HEK293 (cell line): ENCODE data around the gene SLC16A7.

Source experiments
- CTCF ChIA-PET: fragments of 350-600 bp; formaldehyde crosslinking; extraction: SDS; loops from one replicate; lab custom pipeline; 2021; ENCODE audit warnings: antibody characterized with exemption; lab: Yijun Ruan, JAX
- POLR2A ChIA-PET: fragments of 300-600 bp; formaldehyde crosslinking; extraction: SDS; loops from one replicate; lab custom pipeline; 2020; ENCODE audit warnings: antibody characterized with exemption, inconsistent platforms; lab: Yijun Ruan, JAX
- H3K27ac ChIP-seq: fragments of 200-500 bp; sonication (Bioruptor generic); 2 replicates; pipeline ENCODE4 v1.5.1; 2014; ENCODE audit warnings: low read depth, low read length, control low read depth, inconsistent platforms; ENCODE audit errors: extremely low read depth
- H3K36me3 ChIP-seq, 2 experiments: fragments of 200-500 bp in 1 of 2; sonication (Bioruptor generic) in 1 of 2; 1 replicate in 1 of 2; 2 replicates in 1 of 2; pipeline ENCODE4 v1.5.1; 2014 to 2017; ENCODE audit warnings: inconsistent platforms in 2 of 2, low read length in 2 of 2; ENCODE audit not compliant: control insufficient read depth in 2 of 2, insufficient read depth in 1 of 2
- H3K4me1 ChIP-seq: fragments of 200-500 bp; sonication (Bioruptor generic); 2 replicates; pipeline ENCODE4 v1.5.1; 2014; ENCODE audit warnings: mild to moderate bottlenecking, low read length, inconsistent platforms; ENCODE audit not compliant: control insufficient read depth, insufficient read depth
- H3K4me3 ChIP-seq: 2 replicates; pipeline ENCODE4 v1.5.1; 2011; ENCODE audit warnings: low read depth, mild to moderate bottlenecking, control low read depth, low read length, moderate library complexity
- H3K9me3 ChIP-seq: fragments of 200-500 bp; sonication (Bioruptor generic); 2 replicates; pipeline ENCODE4 v1.5.1; 2014; ENCODE audit warnings: low read depth, low read length, inconsistent platforms; ENCODE audit not compliant: control insufficient read depth, insufficient read depth
- EGR2 ChIP-seq: fragments of 450-650 bp; formaldehyde crosslinking; IDR thresholded peaks from 2 replicates; pipeline ENCODE4 v1.5.1; 2016; ENCODE audit warnings: low read depth, missing biosample characterization, missing genetic modification characterization
- GLIS1 ChIP-seq: fragments of 450-650 bp; formaldehyde crosslinking; IDR thresholded peaks from 2 replicates; pipeline ENCODE4 v1.5.1; 2016; ENCODE audit warnings: missing biosample characterization, missing genetic modification characterization
- MZF1 ChIP-seq: fragments of 450-650 bp; formaldehyde crosslinking; IDR thresholded peaks from 2 replicates; pipeline ENCODE4 v1.5.1; 2017; ENCODE audit warnings: missing biosample characterization, missing genetic modification characterization, borderline replicate concordance
- SP3 ChIP-seq: fragments of 450-650 bp; formaldehyde crosslinking; IDR thresholded peaks from 2 replicates; pipeline ENCODE4 v1.5.1; 2016; ENCODE audit warnings: missing biosample characterization, missing genetic modification characterization
- TRIM28 ChIP-seq: IDR thresholded peaks from 2 replicates; pipeline ENCODE4 v1.6.1; 2011; ENCODE audit warnings: low read length, control low read depth, borderline replicate concordance
- ZNF132 ChIP-seq: fragments of 450-650 bp; formaldehyde crosslinking; IDR thresholded peaks from 2 replicates; pipeline ENCODE4 v1.5.1; 2017; ENCODE audit warnings: missing biosample characterization, missing genetic modification characterization, borderline replicate concordance
- ZNF138 ChIP-seq: fragments of 450-650 bp; formaldehyde crosslinking; IDR thresholded peaks from 2 replicates; pipeline ENCODE4 v1.5.1; 2016; ENCODE audit warnings: missing biosample characterization, missing genetic modification characterization, borderline replicate concordance
- ZNF354C ChIP-seq: fragments of 450-650 bp; formaldehyde crosslinking; IDR thresholded peaks from 2 replicates; pipeline ENCODE4 v1.5.1; 2016; ENCODE audit warnings: missing biosample characterization, missing genetic modification characterization, low read depth, borderline replicate concordance
- ZNF426 ChIP-seq: fragments of 450-650 bp; formaldehyde crosslinking; IDR thresholded peaks from 2 replicates; pipeline ENCODE4 v1.5.1; 2017; ENCODE audit warnings: missing biosample characterization, missing genetic modification characterization, mild to moderate bottlenecking, inconsistent platforms, moderate library complexity
- ZNF473 ChIP-seq: fragments of 450-650 bp; formaldehyde crosslinking; IDR thresholded peaks from 2 replicates; pipeline ENCODE4 v1.5.1; 2017; ENCODE audit warnings: missing biosample characterization, missing genetic modification characterization
- ZNF529 ChIP-seq: fragments of 450-650 bp; formaldehyde crosslinking; IDR thresholded peaks from 2 replicates; pipeline ENCODE4 v1.5.1; 2017; ENCODE audit warnings: missing genetic modification characterization, missing biosample characterization; ENCODE audit not compliant: insufficient replicate concordance
- ZNF621 ChIP-seq: fragments of 450-650 bp; formaldehyde crosslinking; IDR thresholded peaks from 2 replicates; pipeline ENCODE4 v1.5.1; 2017; ENCODE audit warnings: missing biosample characterization, missing genetic modification characterization
- ZNF654 ChIP-seq: fragments of 450-650 bp; formaldehyde crosslinking; IDR thresholded peaks from 2 replicates; pipeline ENCODE4 v1.5.1; 2016; ENCODE audit warnings: low read depth, missing biosample characterization, missing genetic modification characterization
- ZNF830 ChIP-seq: fragments of 450-650 bp; IDR thresholded peaks from 2 replicates; pipeline ENCODE4 v1.5.0; 2018; ENCODE audit warnings: missing biosample characterization, missing genetic modification characterization, low read depth, mild to moderate bottlenecking, moderate library complexity
- ZNF837 ChIP-seq: fragments of 450-650 bp; formaldehyde crosslinking; IDR thresholded peaks from 2 replicates; pipeline ENCODE4 v1.5.1; 2016; ENCODE audit warnings: missing biosample characterization, missing genetic modification characterization
- ZNF843 ChIP-seq: fragments of 450-650 bp; formaldehyde crosslinking; IDR thresholded peaks from 2 replicates; pipeline ENCODE4 v1.5.1; 2016; ENCODE audit warnings: missing biosample characterization, missing genetic modification characterization
- TF ChIP-seq, protein P1 (sequence below): fragments of 450-650 bp; formaldehyde crosslinking; conservative IDR thresholded peaks from 2 replicates; pipeline ENCODE4 v1.5.1; 2016; ENCODE audit warnings: low read depth, missing biosample characterization, missing genetic modification characterization
- TF ChIP-seq, protein P2 (sequence below): fragments of 450-650 bp; formaldehyde crosslinking; IDR thresholded peaks from 2 replicates; pipeline ENCODE4 v1.5.1; 2016; ENCODE audit warnings: missing biosample characterization, missing genetic modification characterization
- TF ChIP-seq, protein P3 (sequence below): fragments of 450-650 bp; formaldehyde crosslinking; IDR thresholded peaks from 2 replicates; pipeline ENCODE4 v1.5.1; 2016; ENCODE audit warnings: missing biosample characterization, missing genetic modification characterization
- TF ChIP-seq, protein P4 (sequence below): fragments of 450-650 bp; formaldehyde crosslinking; IDR thresholded peaks from 2 replicates; pipeline ENCODE4 v1.5.1; 2016; ENCODE audit warnings: missing biosample characterization, missing genetic modification characterization
- TF ChIP-seq, protein P5 (sequence below): fragments of 450-650 bp; formaldehyde crosslinking; IDR thresholded peaks from 2 replicates; pipeline ENCODE4 v1.5.1; 2016; ENCODE audit warnings: missing biosample characterization, missing genetic modification characterization
- TF ChIP-seq, protein P6 (sequence below): fragments of 450-650 bp; formaldehyde crosslinking; IDR thresholded peaks from 2 replicates; pipeline ENCODE4 v1.5.1; 2017; ENCODE audit warnings: missing biosample characterization, mild to moderate bottlenecking, missing genetic modification characterization, moderate library complexity

Gene SLC16A7

DNA sequence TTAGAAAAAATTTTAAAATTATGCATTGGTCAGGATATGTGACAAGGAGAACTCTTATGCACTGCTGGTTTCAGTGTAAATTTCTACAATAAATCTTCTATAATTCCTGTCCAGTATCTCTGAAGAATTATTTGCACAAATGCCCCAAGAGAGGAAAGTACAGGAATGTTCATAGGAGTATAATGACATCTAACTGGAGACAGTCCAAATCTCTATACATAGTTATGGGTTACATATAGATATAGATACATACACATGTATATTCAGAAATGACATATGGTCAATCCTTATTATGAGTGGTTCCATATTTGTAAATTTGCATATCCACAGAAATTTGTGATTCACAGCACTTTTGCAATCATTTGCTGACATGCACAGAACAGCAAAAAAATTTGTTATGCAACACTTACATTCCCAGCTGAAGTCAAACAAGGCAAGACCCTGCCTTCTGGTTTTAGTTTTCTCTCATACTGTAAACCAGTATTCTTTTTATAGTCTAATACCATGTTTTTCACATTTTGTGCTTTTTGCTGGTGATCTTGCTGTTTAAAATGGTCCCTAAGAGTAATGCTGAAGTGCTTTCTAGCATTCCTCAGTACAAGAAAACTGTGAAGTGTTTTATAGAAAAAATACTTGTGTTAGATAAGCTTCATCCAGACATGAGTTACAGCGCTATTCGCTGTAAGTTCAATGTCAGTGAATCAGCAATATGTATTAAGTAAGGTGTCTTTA is 103.8 kb downstream of the SLC16A7 start (continued):
- TF ChIP-seq, protein P1, sequence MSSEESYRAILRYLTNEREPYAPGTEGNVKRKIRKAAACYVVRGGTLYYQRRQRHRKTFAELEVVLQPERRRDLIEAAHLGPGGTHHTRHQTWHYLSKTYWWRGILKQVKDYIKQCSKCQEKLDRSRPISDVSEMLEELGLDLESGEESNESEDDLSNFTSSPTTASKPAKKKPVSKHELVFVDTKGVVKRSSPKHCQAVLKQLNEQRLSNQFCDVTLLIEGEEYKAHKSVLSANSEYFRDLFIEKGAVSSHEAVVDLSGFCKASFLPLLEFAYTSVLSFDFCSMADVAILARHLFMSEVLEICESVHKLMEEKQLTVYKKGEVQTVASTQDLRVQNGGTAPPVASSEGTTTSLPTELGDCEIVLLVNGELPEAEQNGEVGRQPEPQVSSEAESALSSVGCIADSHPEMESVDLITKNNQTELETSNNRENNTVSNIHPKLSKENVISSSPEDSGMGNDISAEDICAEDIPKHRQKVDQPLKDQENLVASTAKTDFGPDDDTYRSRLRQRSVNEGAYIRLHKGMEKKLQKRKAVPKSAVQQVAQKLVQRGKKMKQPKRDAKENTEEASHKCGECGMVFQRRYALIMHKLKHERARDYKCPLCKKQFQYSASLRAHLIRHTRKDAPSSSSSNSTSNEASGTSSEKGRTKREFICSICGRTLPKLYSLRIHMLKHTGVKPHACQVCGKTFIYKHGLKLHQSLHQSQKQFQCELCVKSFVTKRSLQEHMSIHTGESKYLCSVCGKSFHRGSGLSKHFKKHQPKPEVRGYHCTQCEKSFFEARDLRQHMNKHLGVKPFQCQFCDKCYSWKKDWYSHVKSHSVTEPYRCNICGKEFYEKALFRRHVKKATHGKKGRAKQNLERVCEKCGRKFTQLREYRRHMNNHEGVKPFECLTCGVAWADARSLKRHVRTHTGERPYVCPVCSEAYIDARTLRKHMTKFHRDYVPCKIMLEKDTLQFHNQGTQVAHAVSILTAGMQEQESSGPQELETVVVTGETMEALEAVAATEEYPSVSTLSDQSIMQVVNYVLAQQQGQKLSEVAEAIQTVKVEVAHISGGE (tag by site-specific recombination): no peak

DNA sequence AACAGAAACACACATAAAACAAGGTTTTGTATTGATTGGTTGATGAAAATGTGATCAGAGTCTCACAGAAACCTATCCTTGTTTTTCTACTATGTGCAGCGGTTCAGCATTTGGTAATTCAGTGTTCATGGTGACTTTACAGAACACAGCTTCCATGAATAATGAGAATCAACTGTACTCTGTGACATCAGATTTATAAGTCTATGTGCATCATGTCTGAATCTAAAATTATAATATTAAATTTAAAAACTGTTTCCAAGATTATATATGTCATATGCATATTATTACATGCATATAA is 104.3 kb downstream of the SLC16A7 start:
- no peak overlapping the region for H3K4me3 ChIP-seq
- TF ChIP-seq ZNF132 (no peak), ZNF843 (tag by site-specific recombination) (no peak), ZNF529 (tag by site-specific recombination) (no peak), TRIM28 (no peak), ZNF830 (tag by site-specific recombination) (no peak), ZNF837 (tag by site-specific recombination) (no peak), SP3 (tag by site-specific recombination) (no peak), ZNF354C (tag by site-specific recombination) (no peak), GLIS1 (tag by site-specific recombination) (no peak), ZNF138 (tag by site-specific recombination) (no peak), MZF1 (no peak)
- TF ChIP-seq, protein P2, sequence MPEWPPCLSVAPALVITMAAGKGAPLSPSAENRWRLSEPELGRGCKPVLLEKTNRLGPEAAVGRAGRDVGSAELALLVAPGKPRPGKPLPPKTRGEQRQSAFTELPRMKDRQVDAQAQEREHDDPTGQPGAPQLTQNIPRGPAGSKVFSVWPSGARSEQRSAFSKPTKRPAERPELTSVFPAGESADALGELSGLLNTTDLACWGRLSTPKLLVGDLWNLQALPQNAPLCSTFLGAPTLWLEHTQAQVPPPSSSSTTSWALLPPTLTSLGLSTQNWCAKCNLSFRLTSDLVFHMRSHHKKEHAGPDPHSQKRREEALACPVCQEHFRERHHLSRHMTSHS (tag by site-specific recombination): no peak
- TF ChIP-seq, protein P3, sequence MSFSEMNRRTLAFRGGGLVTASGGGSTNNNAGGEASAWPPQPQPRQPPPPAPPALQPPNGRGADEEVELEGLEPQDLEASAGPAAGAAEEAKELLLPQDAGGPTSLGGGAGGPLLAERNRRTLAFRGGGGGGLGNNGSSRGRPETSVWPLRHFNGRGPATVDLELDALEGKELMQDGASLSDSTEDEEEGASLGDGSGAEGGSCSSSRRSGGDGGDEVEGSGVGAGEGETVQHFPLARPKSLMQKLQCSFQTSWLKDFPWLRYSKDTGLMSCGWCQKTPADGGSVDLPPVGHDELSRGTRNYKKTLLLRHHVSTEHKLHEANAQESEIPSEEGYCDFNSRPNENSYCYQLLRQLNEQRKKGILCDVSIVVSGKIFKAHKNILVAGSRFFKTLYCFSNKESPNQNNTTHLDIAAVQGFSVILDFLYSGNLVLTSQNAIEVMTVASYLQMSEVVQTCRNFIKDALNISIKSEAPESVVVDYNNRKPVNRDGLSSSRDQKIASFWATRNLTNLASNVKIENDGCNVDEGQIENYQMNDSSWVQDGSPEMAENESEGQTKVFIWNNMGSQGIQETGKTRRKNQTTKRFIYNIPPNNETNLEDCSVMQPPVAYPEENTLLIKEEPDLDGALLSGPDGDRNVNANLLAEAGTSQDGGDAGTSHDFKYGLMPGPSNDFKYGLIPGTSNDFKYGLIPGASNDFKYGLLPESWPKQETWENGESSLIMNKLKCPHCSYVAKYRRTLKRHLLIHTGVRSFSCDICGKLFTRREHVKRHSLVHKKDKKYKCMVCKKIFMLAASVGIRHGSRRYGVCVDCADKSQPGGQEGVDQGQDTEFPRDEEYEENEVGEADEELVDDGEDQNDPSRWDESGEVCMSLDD: no peak
- TF ChIP-seq, protein P4, sequence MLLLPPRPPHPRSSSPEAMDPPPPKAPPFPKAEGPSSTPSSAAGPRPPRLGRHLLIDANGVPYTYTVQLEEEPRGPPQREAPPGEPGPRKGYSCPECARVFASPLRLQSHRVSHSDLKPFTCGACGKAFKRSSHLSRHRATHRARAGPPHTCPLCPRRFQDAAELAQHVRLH (tag by site-specific recombination): no peak
- ChIA-PET POLR2A (no interaction called here), CTCF (no interaction called here)
- H3K9me3 ChIP-seq: no peaks in the 10 kb centered on the region
- no peak overlapping the region for H3K27ac ChIP-seq
- H3K4me1 ChIP-seq: no peaks in the 10 kb centered on the region
- H3K36me3 ChIP-seq: no peaks in the 10 kb centered on the region

DNA sequence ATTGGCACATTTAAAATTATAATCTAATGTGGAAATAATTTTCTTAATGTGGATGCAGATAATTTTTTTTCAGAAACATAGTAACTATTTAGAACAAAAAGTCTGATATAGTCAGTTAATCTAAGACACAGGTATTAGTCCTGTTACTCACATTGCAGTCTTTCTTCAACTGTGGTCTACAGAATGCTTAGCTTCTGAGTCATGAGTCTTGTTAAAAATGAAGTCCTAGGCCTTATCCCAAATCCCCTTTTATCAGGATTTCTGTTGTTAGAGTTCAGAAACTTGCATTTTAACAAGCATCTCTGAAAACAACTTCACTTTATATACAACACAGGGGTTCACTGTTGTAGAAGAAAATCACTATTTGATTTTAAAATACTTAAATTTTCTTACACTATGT is 112.2 kb downstream of the SLC16A7 start:
- H3K36me3 ChIP-seq: no peaks in the 10 kb centered on the region
- H3K4me3 ChIP-seq: no peak overlapping the region
- H3K27ac ChIP-seq: no peak overlapping the region
- H3K4me1 ChIP-seq: no peaks in the 10 kb centered on the region
- ChIA-PET POLR2A (no interaction called here), CTCF (interaction anchor here (0.6 kb wide), 1 partner anchor 846 kb away, joined by 3 read pairs; no protein-coding TSS in a partner anchor)
- H3K9me3 ChIP-seq: no peaks in the 10 kb centered on the region
- TF ChIP-seq ZNF473 (tag by site-specific recombination): no peak
- TF ChIP-seq, protein P2 (tag by site-specific recombination): no peak
- TF ChIP-seq ZNF426 (tag by site-specific recombination): no peak
- no peak for TF ChIP-seq EGR2 (tag by site-specific recombination)
- TF ChIP-seq, protein P5, sequence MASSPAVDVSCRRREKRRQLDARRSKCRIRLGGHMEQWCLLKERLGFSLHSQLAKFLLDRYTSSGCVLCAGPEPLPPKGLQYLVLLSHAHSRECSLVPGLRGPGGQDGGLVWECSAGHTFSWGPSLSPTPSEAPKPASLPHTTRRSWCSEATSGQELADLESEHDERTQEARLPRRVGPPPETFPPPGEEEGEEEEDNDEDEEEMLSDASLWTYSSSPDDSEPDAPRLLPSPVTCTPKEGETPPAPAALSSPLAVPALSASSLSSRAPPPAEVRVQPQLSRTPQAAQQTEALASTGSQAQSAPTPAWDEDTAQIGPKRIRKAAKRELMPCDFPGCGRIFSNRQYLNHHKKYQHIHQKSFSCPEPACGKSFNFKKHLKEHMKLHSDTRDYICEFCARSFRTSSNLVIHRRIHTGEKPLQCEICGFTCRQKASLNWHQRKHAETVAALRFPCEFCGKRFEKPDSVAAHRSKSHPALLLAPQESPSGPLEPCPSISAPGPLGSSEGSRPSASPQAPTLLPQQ (tag by site-specific recombination): no peak
- TF ChIP-seq, protein P6, sequence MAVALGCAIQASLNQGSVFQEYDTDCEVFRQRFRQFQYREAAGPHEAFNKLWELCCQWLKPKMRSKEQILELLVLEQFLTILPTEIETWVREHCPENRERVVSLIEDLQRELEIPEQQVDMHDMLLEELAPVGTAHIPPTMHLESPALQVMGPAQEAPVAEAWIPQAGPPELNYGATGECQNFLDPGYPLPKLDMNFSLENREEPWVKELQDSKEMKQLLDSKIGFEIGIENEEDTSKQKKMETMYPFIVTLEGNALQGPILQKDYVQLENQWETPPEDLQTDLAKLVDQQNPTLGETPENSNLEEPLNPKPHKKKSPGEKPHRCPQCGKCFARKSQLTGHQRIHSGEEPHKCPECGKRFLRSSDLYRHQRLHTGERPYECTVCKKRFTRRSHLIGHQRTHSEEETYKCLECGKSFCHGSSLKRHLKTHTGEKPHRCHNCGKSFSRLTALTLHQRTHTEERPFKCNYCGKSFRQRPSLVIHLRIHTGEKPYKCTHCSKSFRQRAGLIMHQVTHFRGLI (tag by site-specific recombination): no peak
- no peak for TF ChIP-seq ZNF621 (tag by site-specific recombination)
- no peak for TF ChIP-seq ZNF654 (tag by site-specific recombination)
